GM13976 (cell line): ENCODE results near the gene IL17RE.
"Not testable (repeated sequence)": the region's sequence is repeated elsewhere in the genome, so short reads cannot be mapped to it uniquely, and the experiment has no call there.

Source experiments
- DNase-seq: peaks from one replicate; pipeline ENCODE4 v3.0.0; 2012; ENCODE audit warnings: low spot score
- CTCF ChIP-seq: IDR thresholded peaks from 2 replicates; pipeline ENCODE4 v1.5.1; 2012; ENCODE audit warnings: borderline replicate concordance, mild to moderate bottlenecking; ENCODE audit not compliant: insufficient read depth; ENCODE audit errors: extremely low read depth, missing control alignments, control extremely low read depth
- in situ Hi-C: fragments of 300-500 bp; cut with MboI; formaldehyde crosslinking; loops from one replicate; pipeline ENCODE4 v1.12.0; 2022; ENCODE audit warnings: low sequenced_read_pairs, mixed read lengths, inconsistent platforms; ENCODE audit not compliant: unreplicated experiment

The IL17RE gene

DNA sequence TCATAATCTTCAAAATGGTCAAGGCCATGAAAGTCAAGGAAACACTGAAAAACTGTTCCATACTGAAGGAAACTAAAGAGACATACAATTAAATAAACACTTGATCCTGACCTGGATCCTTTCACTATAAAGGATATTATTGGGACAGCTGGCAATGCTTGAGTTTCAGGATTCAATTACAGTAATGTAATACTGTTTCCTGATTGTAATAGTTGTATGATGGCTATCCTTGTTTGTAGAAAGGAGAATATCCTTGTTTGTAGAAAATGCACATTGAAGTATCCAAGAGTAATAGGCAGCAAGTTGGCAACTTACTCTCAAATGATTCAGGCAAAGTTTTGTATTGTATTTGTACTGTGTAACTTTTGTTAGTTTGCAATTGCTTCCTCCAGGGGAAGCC lies 27.2 kb upstream of the IL17RE start:
- TF ChIP-seq CTCF = no peak
- no peak for DNase-seq
- in situ Hi-C loops = no loop called here

- in situ Hi-C loops = not testable (repeated sequence)
These were observed 26.4 kb upstream of the IL17RE start for GRCh38 chr3:9876255-9876654.

DNA sequence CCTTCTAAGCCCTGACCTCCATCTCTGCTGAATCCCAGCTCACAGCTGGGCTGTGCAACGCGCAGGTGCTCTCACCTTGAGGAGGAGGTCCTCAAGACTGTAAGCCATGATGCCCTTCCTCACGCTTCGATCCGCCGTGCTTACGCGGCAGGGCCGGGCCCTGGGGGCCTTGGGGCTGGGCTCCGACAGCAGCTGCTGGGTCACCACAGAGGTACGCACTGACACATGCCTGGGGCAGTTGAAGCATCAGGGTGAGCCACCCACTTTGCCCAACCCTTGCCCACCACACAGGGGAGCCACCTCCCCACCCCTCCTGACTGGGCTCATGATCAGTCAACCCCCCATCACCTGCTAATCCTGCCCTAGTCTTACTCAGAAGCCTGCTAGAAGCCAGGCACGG lies 25.7 kb upstream of the IL17RE start:
- no peak for DNase-seq
- no peak for TF ChIP-seq CTCF
- in situ Hi-C loops = no loop called here

More at GRCh38 chr3:9876255-9876654, 26.4 kb upstream of the IL17RE start:
- not testable (repeated sequence) for DNase-seq

- no peak for TF ChIP-seq CTCF
- no peak for DNase-seq
- in situ Hi-C loops = no loop called here
These were observed 23.9 kb upstream of the IL17RE start for GRCh38 chr3:9878700-9879099.

DNA sequence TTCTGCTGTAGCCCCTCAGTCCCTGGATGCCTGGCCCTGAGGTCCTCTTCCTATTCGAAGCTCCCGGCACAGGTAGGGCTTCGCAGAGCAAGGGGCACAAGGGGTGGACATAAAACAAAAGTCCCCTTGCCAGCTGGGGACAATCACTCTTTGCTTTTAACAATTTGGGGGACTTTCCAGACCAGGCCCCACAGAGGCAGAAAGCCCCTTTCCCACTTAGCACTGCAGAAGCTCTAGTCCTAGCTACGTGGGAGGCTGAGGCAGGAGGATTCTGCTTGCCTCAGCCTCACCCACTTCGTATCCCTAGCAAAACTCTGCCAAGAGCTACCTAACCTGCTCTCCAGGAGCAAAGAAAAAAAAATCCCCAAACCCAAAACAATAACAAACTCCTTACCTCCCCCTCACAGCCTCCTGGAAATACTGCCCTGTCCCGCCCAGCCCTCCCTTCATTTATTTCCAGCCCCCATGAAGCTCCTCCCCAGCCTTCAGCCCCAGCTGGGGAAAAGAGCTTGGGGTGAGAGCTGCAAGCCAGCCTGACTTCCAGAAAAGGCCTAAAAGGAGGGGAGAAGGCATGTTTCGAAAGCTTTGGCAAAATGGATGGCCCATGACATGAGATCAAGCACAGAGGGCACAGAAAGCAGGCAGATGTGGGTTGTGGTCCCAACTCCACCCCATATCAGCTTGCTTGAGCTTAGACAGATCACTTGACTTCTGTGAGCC lies 22.7 kb upstream of the IL17RE start, which contains the start of gene CIDEC:
TSS of gene CIDEC (minus strand) at position 424 of the 720 bp plus-strand sequence. CDS start 1,767 bp downstream, outside the sequence.
- TF ChIP-seq CTCF = no peak
- in situ Hi-C loops = no loop called here
- peak; percentile 49 for DNase-seq

DNA sequence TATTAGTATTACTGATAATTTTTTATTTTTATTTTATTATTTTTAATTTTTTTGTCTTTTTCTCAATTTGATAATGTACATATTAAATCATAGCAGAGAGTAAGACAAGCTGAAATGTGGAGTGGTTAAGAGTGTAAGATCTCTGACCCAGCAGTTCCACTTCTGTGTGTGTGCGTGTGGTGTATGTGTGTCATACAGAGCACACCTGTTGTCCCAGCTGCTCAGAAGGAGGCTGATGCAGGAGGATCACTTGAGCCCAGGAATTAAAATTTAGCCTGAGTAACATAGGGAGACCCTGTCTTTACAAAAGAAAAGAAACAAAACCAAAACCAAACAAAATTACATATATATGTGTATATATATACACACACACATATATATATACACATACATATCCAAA lies 21.2 kb upstream of the IL17RE start:
- no peak for TF ChIP-seq CTCF
- in situ Hi-C loops = no loop called here
- no peak for DNase-seq

DNA sequence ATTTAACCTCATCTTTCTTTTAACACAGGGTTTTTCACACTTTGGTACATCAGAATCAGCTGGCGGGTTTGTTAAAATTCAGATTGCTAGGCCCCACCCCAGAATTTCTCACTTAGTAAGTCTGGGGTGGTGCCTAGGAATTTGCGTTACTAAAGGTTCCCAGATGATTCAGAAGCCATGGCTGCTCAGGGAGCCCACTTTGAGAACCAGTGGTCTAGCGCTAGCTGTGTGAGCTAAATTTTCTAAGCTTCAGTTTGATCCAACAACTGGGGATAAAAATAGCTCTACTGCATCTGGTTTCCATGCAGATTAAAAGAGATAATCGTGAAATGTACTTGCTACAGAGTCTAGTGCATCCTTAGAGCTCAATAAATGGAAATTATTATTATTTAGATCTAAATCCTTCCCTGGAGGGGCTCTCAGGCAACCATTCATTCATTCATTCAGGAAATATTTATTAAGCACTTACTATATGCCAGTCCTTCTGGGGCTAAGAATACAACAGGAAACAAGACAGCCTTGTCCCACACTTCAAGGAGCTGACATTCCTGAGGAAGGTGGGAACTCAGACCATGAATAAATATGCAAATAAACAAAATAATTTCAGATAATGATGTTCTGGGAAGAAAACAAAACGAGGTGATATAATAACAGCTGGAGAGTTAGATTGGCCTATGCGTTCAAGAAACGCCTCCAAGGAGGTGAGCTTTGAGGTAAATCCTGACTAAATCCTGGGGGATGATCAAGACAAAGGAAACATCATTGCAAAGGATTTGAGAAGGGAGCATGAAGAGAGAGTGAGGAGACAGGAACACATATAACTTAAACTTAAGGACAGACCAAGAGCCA lies 18.7 kb upstream of the IL17RE start:
- in situ Hi-C loops = no loop called here
- no peak for DNase-seq

More for the DNA sequence above, 18.7 kb upstream of the IL17RE start:
- TF ChIP-seq CTCF = no peak
